Islet precursor cell (in vitro differentiated cells): ENCODE data around the gene PTGES.

ENCODE experiments used
- DNase-seq: peaks from one replicate; pipeline ENCODE4 v3.0.0-alpha.2; 2018

Gene PTGES

GRCh38 chr9:129740666-129741464 lies 12.0 kb downstream of the PTGES start:
- DNase-seq, result no peak

GRCh38 chr9:129740174-129740573 lies 12.7 kb downstream of the PTGES start:
- DNase-seq, result peak; percentile 56

- DNase-seq, result no peak
Measured at GRCh38 chr9:129739432-129739831, 13.4 kb downstream of the PTGES start.

GRCh38 chr9:129737479-129738274 lies 15.2 kb downstream of the PTGES start:
- peak; percentile 89 for DNase-seq

GRCh38 chr9:129736334-129736733 lies 16.5 kb downstream of the PTGES start:
- DNase-seq, result no peak

- DNase-seq, result no peak
Measured at GRCh38 chr9:129735546-129735945, 17.3 kb downstream of the PTGES start.

- DNase-seq, result no peak
Measured at GRCh38 chr9:129733632-129733953, 19.2 kb downstream of the PTGES start.

- DNase-seq, result no peak
Measured at GRCh38 chr9:129732946-129733631, 19.8 kb downstream of the PTGES start.

- no peak for DNase-seq
Measured at GRCh38 chr9:129732100-129732499, 20.7 kb downstream of the PTGES start.

- no peak for DNase-seq
Measured at GRCh38 chr9:129731477-129732085, 21.3 kb downstream of the PTGES start.

GRCh38 chr9:129728744-129729143 lies 24.1 kb downstream of the PTGES start:
- no peak for DNase-seq

- DNase-seq, result peak; percentile 93
Measured at GRCh38 chr9:129726322-129727160, 26.3 kb downstream of the PTGES start.

- no peak for DNase-seq
Measured at GRCh38 chr9:129725795-129726251, 27.0 kb downstream of the PTGES start.

- no peak for DNase-seq
Measured at GRCh38 chr9:129724456-129725190, 28.2 kb downstream of the PTGES start.

GRCh38 chr9:129722913-129723312 lies 29.9 kb downstream of the PTGES start:
- no peak for DNase-seq

GRCh38 chr9:129720865-129721545 lies 31.8 kb downstream of the PTGES start:
- DNase-seq, result no peak

- peak; percentile 75 for DNase-seq
Measured at GRCh38 chr9:129720181-129720864, 32.5 kb downstream of the PTGES start.

- no peak for DNase-seq
Measured at GRCh38 chr9:129719135-129719534, 33.7 kb downstream of the PTGES start.

GRCh38 chr9:129718647-129719046 lies 34.2 kb downstream of the PTGES start:
- DNase-seq, result no peak

GRCh38 chr9:129717991-129718390 lies 34.9 kb downstream of the PTGES start:
- DNase-seq, result no peak
